ENCODE measurements around the gene TFE3.

TFE3 gene

DNA sequence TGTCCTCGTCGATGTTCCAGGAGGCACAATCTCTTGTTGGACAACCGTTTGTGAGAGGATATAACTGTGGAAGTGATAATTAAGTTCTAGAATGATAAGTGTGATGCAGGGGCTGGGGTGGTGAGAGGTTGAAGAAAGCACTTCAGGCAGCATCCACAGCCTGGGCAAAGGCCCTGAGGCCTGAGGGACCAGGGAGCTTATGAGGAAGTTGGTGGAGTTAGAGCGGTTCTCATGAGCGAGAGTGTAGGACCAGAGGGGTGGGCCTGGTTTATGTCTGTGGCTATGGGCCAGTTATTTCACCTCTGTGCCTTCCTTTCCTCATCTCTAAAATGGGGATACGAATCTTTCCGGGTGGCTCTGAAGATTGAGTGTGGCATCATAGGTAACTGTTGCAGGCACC lies 18.3 kb upstream of the TFE3 start:
- no peak for DNase-seq (ENCODE audit: low read depth in 3 of 3)

DNA sequence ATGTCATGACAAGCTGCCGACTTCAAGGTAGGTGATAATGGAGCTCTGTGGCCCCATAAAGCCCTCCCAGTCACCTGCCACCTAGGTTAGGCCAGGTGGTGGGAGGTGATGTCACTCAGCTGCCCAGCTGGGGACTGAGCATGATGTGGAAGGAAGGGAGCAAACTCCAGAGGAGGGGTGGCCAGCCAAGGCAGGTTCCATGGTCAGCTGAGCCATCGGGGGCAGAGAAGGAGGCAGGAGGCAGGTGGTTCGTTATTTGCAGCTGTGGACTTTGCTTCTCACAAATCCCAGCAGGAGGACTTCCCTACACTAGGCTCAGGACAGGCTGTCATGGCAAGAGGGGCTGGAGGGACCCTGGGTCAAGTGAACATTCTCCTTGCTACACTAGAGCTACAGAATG lies 17.8 kb upstream of the TFE3 start:
- no peak for DNase-seq (ENCODE audit: low read depth in 3 of 3)

DNA sequence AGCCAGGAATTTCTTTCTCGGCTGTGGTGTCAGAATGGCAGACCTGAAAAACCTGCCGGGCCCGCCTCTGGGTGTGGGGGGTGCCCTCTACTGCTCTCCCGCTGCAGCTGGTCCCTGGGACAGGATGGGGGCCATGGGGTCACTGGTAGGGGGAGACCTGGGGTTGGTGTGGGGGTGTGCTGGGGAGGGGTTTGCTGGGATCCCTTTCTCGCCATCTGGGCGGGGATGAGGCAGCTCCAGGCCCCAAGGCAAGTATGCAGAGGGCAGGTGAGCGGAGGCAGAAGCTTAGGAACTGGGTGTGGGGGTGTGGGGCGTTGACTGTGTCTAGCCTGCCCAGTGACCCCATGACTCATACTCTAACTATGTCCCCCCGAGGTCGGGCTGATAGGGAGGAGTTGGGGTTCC lies 16.5 kb upstream of the TFE3 start:
- DNase-seq (ENCODE audit: low read depth in 3 of 3), result no peak

DNA sequence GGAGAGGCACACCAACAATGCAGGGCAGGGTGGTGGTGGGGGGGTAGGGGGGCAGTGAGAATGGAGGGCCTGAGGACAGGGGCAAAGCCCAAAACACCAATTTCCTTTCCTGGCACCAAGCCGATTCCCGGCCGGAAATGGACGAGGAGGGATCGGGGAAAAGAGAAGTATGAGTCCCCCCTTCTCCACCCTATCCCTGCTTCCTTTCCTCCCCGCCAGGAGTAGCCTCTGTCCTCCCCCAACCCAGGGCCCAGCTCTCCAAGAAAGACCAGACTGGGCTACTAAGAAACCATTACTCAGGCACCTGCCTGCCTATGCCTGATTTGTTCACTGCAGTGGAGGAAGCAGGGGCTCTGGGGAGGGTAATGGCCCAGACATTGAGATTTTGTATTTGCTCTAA lies 16.0 kb upstream of the TFE3 start:
- DNase-seq (ENCODE audit: low read depth in 3 of 3), result no peak

DNA sequence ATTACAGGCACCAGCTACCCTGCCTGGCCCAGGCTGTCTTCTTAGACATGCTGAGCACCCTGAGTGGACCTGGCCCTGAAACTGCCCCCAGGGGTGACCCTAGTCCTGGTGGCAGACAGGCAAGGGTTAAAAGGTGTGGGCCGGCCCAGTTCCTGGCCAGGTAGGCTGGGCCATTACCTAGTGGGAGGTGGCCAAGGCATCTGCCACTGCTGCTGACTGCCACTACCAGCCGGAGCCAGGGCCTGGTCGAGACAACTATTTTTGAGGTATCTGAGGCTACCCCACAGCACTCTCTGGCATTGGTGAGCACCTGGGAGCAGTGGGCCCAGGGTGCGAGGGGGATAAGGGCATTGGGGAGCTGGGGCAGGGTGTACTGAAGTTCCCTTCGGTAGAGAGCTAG lies 15.6 kb upstream of the TFE3 start, which contains the start of gene CCDC120:
TSS of gene CCDC120 (plus strand) at position 206 of the 400 bp plus-strand sequence. CDS start 3,043 bp downstream, outside the sequence.
- DNase-seq (ENCODE audit: low read depth in 3 of 3), result no peak

DNA sequence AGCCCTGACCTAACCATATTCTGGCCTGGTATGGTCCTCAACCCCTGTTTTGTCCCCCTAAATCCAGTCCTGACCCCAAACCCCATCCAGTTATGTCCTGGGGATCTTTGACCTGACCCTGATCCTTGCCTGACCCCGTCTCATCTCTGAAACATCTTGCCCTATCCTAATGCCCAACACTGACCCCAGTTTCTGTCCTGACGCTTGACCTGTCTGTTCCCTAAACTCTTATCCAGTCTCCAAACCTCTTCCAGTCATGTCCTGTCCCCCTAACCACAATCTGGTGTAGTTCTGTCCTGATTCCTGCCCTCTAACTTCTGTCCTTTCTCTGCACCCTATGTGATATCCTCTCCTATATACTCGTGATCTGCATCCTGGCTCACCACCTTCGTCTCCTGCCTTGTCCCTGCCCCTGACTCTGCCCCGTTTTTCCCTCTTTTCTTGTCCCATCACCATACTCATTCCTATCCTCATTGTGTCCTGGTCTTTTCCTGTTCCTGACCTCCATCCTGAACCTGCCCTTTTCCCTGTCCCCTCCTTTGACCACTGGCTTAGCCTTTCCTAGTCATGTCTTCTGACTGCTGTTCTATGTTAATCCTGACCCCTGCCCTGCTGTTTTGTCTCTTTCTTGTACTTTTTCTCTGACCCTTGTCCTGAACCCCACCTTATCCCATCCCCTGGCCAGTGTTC lies 11.1 kb upstream of the TFE3 start:
- DNase-seq (ENCODE audit: low read depth in 3 of 3), result no peak

DNA sequence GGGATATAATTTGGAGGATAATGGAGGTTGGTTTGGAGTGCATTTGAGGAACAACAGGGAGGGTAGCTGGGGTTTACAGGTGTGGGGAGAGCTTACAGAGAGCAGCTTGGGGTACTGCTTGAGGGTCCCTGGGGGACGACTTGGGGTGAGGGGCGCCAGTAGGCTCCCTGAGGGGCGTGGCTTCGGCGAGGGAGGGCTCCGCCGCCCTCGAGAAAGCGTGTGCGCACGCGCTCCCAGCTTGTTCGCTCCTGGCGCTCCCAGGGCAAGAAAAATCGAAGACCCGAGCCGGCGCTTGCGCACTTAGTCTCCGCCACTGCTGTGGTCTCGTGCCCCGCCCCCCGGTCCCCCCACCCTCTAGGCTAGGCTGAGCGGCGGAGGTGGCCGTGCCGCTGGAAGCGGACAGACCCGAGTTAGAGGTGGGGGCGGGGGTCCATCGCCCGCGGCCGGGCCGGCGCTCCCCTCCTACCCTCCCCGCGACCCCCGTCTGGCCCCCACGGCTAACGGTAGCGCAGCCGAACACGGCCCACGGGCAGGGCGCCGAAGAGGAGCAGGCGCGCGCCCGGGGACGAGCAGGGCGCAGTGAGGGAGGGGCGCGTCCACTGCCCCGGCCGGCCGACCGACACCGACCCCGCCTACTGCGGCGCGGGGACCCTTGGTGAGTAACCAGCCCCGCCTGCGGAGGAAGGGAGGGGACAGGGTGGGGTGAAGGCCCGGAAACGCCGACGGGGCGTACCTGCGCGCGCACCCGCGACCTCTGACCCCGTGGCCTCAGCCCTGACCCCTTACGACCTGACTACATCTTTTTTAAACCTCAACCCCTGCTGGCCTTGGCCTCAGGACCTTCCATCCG lies 10.3 kb upstream of the TFE3 start:
- DNase-seq (ENCODE audit: low read depth in 3 of 3), result peak; percentile 32 to 52 (median 44)

DNA sequence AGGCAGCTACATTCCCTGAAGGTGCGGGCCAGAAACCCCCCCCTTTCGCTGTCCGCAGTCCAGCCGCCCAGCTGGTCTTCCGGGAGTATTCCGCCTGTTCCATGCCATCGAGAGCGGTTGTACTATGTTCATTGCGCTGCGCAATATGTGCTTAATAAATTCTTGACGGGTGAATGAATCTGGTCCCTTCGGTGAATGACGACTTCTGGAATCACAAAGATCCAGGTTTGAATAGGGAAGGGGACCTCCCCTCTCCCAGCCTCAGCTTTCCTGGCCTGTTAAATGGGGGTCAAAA lies 777 bp upstream of the TFE3 start:
- DNase-seq (ENCODE audit: low read depth in 3 of 3), result no peak

DNA sequence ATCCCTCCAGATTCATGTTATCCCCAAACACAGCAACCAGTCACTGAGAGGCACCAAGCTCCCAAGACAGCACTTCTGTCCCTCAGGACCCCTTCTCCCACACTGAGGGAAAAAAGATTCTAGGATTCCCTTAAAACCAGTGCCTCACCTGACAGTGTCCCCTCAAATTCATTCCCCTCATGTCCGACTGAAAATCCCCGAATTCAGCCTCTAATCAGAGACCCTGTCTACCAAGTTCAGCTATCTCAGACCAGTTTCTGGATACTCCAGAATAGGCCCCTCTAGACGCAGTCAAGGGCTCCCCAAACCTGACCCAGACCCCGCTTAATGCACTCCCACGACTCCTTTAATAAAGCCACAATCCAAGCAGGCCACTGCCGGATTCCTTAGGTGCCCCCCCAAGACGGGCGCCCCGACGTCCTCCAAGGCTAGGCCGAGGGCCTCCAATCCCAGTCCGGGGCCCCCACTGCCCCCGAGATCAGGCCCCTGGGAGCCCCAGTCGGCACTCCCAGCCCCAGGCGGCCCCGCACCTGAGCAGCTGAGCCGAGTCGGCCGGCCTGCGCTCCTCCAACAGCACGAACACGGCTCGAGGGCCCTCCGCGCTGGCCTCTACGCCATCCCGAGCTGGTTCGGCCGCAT lies 457 bp downstream of the TFE3 start:
- DNase-seq (ENCODE audit: low read depth in 3 of 3), result no peak

DNA sequence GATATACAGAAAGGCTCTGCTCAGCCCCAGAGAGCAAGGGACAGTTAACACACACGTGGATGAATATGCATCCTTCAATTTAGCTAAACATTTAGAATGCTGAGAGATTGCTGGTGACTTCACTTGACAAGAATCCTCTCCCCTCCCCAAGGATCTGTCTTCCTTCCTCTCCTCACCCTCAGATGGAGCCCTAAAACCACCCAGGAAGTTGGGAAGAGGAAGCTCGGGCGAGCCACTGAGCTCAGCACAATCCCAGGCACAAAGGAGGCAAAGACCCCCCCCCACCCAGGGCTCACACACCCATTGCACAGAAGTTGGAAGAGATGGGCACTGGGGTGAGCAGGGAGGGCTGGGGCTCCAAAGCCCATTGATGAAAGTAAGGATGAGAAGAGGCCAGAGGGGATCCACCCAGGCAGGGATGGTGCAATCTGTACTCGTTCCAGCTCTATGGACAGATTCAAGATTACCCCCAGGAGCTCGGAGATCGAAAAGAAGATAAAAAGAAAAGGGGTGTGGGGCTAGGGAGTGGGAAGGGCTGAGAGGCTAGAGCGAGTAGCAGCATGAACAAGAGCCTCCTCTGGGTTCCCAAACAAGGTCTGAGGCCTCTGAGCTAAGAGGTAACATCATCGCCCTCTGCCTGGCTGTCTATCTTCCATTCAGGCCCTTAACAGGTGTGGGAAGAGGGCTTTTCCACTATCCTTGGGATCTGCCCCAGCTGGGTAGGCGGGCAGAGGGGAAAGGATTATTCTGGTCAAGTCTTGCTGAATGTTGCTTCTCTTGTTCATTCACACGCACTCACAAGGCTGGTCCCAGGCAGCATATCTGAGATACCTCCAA lies 1.2 kb downstream of the TFE3 start:
- no peak for DNase-seq (ENCODE audit: low read depth in 3 of 3)

DNA sequence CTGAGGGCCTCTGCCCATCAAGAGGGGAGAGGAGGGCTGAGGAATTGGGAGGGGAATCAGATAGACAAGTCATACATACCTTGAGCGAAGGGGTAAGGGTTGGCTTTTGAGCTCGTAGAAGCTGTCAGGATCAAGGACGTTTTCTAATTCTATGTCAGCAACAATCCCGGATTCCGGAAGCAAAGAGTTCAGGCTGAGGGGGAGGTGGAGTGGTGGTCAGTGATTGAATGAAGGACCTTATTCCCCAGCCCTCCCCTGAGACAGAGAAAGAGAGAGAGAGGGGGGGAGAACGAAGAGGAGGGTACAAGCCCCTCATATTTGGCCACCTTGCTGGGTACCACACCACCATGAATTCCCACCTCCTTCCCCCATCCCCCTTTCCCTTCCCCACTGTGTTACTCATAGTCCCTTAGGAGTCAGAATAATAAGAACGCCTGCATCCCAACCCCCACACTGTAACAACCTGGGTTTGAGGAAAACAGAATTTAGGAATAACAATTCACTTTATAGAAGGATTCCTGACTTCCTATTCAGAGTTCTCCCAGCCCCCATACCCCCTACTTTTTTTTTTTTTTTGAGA lies 2.7 kb downstream of the TFE3 start:
- no peak for DNase-seq (ENCODE audit: low read depth in 3 of 3)

DNA sequence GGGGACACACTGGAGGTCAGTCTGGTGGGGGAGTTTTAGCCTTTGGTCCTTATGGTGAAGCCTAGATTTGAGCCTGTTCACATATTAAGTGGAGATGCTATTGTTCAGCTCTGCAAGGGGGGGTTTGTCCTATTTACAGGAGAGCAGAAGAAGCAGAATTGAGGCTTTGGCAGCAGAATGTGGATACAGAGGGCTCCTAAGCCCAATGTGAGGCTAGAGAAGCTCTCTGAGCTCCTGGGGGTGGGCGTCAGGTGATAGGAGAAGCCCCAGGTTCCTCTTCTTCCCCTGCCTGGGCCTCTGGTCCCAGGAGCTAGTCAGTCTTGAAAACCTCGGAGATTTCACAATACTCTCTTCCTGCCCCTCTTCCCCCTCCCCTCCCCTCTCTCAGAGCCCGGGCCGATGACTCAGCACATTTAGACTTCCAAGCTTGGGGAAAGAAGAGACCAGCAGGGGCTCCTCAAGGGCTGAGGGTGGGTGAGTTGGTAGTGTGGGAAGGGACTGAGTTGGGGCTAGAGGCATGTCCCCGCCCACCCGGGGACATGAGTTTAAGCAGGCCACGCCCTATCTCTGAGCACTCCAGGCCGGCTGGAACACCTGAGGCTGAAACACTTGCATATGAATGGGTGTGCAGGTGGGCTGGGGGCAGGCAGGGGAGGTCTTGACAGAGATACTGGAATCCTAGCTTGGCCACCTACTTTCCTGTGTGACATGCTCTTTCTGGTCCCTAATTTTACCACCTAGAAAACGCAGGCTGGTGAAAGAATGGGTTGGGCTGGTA lies 3.4 kb downstream of the TFE3 start:
- peak; percentile 10 to 24 (median 14) for DNase-seq (ENCODE audit: low read depth in 3 of 3)

DNA sequence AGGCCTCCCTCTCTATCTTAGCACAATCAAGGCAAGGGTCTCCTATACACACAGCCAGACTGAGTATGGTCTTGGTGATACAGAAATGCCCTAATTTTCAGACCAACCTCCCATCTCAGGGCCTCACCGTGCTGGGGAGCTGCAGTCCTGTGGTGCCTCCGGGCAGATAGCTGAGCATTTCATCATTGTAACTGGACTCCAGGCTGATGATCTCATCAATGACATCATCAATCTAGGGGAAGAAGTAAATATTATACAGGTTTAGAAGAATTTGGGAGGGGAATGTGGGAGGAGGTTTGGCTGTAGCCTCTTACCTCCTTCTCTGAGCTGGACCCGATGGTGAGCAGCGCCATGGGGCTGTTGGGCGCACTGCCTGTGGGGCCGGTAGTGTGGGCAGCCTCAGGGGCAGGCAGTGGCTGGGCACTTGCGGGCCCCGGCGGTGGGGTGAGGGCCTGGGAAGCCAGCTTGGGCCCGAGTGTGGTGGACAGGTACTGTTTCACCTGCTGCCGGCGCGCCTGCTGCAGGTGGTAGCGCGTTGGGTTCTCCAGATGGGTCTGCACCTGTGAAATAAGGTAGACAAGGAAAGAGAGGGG lies 5.2 kb downstream of the TFE3 start:
- DNase-seq (ENCODE audit: low read depth in 3 of 3), result no peak

DNA sequence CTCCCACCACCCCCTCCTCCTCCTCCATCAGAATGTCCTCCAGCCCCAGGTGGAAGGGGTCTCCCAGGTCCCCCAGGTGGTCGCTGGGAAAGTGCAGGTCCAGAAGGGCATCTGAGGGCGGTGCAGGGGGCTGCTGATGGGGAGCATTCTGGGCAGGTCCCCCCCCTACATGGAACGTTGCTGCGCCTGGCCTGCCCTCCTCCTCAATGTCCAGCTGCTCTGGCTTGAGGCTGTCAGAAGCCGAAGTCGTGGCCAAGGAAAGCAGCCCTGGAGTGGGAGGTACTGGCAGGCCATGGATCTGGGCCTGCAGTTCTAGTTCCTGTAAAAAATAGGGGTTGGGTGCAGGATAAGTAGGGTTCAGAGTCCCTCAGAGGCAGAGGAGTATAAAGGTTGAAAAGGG lies 12.9 kb downstream of the TFE3 start:
- DNase-seq (ENCODE audit: low read depth in 3 of 3), result no peak

DNA sequence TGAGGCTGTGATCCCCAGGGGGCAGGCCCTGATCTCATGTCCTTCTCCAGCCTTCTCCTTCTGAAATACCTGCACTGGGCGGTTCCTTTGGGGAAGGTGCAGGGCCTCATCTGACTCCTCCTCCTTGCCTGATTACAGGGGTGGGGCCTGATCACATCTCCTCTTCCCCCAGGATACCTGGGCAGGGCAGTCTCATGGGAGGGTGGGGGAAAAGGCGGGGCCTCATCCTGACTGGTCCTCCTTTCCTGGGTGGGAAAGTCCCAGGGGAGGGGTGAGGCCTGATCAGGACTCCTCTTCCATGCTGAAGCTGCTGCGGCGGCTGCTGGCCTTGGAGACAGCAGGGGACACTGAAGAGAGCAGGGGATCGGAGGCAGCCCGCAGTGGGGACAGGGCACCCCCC lies 13.3 kb downstream of the TFE3 start:
- DNase-seq (ENCODE audit: low read depth in 3 of 3), result no peak

DNA sequence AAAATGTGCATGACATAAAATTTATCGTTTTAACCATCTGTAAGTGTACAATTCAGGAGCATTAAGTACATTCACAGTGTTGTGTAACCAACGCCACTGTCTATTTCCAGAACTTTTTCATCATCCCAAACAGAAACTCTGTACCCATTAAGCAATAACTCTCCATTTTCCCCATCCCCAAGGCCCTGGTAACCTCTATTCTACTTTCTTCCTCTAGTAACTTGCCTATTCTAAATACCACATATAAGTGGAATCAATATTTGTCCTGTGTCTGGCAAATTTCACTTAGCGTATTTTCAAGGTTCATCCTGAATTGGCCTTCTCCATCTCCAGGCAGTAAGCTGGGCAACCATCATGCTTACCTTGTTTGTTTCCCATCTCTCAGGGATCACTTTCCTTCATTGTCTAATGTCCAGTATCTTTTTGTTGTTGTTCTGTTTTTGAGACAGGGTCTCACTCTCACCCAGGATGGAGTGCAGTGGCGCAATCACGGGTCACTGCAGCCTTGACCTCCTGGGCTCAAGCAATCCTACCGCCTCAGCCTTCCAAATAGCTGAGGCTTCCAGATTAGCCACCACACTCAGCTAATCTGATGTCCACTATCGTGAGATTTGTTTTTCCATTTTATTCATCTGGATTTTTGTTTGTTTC lies 23.4 kb downstream of the TFE3 start:
- no peak for DNase-seq (ENCODE audit: low read depth in 3 of 3)

DNA sequence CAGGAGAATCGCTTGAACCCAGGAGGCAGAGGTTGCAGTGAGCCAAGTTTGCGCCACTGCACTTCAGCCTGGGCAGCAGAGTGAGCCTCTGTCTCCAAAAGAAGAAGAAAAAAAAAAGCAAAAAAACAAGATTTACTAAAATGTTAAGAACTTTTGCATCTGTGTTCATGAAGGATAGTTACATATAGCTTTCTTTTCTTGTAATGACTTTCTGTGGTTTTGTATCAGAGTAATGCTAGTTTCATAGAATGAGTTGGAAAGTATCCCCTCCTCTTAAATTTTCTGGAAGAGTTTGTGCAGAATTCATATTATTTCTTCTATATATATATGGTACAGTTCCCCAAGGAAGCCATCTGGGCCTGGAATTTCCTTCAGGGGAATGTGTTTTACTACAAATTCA lies 24.1 kb downstream of the TFE3 start:
- no peak for DNase-seq (ENCODE audit: low read depth in 3 of 3)

DNA sequence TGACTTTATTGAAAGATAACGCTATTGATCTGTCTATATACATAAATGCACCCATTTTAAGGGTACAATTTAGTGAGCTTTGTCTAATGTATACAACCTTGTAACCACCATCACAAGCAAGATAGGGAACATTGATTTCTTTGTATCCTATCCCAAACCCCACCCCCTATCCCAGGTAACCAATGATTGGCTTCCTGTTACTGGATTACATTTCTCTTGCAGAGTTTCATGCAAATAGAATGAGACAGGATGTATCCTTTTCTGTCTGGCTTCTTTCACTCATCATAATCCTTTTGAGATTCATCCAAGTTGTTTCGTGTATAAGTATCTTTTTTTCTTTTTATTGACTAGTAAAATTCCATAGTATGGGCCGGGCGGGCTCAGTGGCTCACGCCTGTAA lies 39.5 kb downstream of the TFE3 start:
- DNase-seq (ENCODE audit: low read depth in 3 of 3), result no peak

DNA sequence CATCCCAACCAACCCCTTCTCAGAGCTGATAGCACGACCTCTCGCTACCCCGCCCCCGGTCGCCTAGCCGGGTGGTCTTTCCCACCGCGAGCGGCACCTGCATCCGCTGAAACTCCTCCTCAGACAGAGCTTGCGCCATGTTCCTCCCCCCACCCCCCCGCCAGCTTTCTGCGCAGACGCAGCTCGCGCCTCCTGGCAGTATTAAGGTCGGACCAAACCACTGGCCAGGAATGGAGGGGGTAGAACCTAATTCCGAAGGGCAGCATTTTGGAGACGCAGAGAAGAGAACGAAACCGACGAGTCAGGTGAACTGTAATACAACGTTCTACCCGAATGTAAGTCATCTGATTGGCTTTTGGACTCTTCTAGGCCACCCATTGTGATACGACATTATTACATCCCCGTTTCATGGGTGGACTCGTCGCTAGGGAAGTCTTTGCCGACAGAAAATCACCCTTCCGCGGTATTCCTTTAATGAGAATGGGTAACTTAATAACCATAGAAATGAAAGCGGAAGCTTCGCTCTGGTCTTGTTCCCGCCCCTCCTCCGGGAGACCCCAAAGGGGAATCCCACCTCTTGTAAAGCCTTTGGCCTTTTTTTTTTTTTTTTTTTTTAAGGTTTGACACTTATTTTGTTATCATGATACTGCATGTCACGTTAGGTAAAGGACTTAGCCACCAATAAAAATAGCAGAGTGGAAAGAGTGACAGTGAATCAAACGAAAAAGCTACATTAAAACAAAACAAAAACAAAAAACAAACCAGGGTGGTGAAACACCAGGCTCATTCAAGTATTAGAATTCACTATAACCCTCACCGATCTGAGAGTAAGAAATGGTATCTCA lies 40.8 kb downstream of the TFE3 start, which contains the start of gene GRIPAP1:
TSS of gene GRIPAP1 (minus strand) at position 174 of the 845 bp plus-strand sequence. CDS start at position 139, 35 bp downstream.
- peak; percentile 40 to 61 (median 44) for DNase-seq (ENCODE audit: low read depth in 3 of 3)
